Skeletal muscle tissue (tissue), 4 donors: Measurements from ENCODE around the gene OPRD1. TPM values are rescaled to one million over a fixed set of nuclear protein-coding genes. Genes with fewer than 3 reads are reported as not detected.
"Not testable (repeated sequence)": the region's sequence is repeated elsewhere in the genome, so short reads cannot be mapped to it uniquely, and the experiment has no call there.

ENCODE experiments used
- H3K27ac ChIP-seq: one replicate; pipeline ENCODE4 v1.7.0; 2013; ENCODE audit warnings: mild to moderate bottlenecking, low read depth, low read length, inconsistent platforms
- H3K27me3 ChIP-seq, 3 donors: one replicate each; pipeline ENCODE4 v1.7.0; 2013; ENCODE audit warnings: low read length in 3 of 3; ENCODE audit not compliant: control insufficient read depth in 3 of 3, insufficient read depth in 3 of 3
- H3K36me3 ChIP-seq, 3 donors: one replicate each; pipeline ENCODE4 v1.7.0; 2013; ENCODE audit warnings: low read length in 3 of 3; ENCODE audit not compliant: control insufficient read depth in 3 of 3, insufficient read depth in 3 of 3
- H3K4me1 ChIP-seq, 3 donors: one replicate each; pipeline ENCODE4 v1.7.0; 2013; ENCODE audit warnings: low read length in 3 of 3, mild to moderate bottlenecking in 3 of 3; ENCODE audit not compliant: control insufficient read depth in 3 of 3, insufficient read depth in 3 of 3
- H3K4me3 ChIP-seq, 3 donors: one replicate each; pipeline ENCODE4 v1.7.0; 2013; ENCODE audit warnings: low read length in 3 of 3
- H3K9ac ChIP-seq, 3 donors: one replicate each; pipeline ENCODE4 v1.7.0; 2013; ENCODE audit warnings: low read length in 3 of 3, mild to moderate bottlenecking in 3 of 3, moderate library complexity in 2 of 3, low read depth in 1 of 3
- H3K9me3 ChIP-seq, 3 donors: one replicate each; pipeline ENCODE4 v1.7.0; 2013; ENCODE audit warnings: low read length in 3 of 3; ENCODE audit not compliant: control insufficient read depth in 3 of 3
- total RNA-seq: library from RNA; depleted of rRNA; stranded (reverse); fragments of >200 nt; gene quantifications from one replicate; pipeline ENCODE4 v1.2.3, GENCODE V29; 2014
- donor health status: Osteomylitis.

Gene OPRD1
- total RNA-seq, 1 donor from 2014 or later: 0.52 TPM

DNA sequence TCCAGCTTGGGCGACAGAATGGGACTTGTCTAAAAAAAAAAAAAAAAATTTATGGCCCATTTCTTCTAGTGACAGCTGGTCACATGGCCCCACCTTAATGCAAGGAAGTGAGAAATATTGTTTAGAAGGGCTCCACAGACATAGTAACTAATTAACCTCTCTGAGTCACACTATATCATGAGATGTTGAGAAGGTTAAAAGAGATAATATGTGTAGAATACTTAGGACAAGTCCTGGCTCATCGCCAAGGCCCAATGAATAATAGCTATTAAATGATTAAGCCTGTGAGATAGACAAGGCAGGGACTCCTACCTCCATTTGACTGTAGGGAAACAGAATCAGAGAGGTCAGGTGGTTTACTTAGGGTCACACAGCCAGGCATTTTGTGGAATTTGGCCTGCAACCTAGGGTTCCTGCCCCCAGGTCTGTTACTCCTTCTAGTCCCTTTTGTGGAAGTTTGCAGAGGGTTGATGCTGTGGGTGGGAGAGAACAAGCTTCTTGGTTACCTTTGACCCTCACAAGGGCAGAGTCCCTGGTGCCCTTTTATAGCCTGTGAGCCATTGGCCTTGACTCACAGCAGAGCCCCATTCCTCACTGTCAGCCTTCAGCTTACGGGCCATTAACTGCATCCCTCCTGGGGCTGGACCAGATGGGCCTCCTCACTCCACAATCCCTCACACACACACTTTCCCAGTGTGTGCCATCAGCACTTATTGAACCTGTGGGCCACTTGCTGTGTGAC, 48.5 kb downstream of the OPRD1 start:
- no peak overlapping the region for H3K27ac ChIP-seq
- H3K9me3 ChIP-seq: no peaks in the 10 kb centered on the region
- H3K36me3 ChIP-seq: no peaks in the 10 kb centered on the region
- H3K9ac ChIP-seq: no peak overlapping the region
- no peak overlapping the region for H3K4me3 ChIP-seq
- H3K4me1 ChIP-seq: no peaks in the 10 kb centered on the region
- peaks cover 0 to 17% (median 16%) of the 10 kb centered on the region in 3 donors for H3K27me3 ChIP-seq

DNA sequence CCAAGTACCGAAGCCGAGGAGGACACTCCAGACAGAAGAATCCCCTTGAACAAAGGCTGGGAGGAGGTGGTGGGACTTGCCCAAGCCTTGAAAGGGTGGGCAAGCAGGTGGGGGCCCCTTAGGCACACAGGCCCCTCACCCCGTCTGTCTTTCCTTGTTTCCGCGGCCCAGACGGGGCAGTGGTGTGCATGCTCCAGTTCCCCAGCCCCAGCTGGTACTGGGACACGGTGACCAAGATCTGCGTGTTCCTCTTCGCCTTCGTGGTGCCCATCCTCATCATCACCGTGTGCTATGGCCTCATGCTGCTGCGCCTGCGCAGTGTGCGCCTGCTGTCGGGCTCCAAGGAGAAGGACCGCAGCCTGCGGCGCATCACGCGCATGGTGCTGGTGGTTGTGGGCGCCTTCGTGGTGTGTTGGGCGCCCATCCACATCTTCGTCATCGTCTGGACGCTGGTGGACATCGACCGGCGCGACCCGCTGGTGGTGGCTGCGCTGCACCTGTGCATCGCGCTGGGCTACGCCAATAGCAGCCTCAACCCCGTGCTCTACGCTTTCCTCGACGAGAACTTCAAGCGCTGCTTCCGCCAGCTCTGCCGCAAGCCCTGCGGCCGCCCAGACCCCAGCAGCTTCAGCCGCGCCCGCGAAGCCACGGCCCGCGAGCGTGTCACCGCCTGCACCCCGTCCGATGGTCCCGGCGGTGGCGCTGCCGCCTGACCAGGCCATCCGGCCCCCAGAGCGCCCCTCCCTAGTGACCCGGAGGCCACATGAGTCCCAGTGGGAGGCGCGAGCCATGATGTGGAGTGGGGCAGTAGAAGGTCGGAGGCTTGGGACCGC, 50.8 kb downstream of the OPRD1 start:
- Histone ChIP-seq H3K9ac (no peak overlapping the region), H3K9me3 (no peaks in the 10 kb centered on the region), H3K36me3 (no peaks in the 10 kb centered on the region), H3K27ac (no peak overlapping the region), H3K27me3 (peaks cover 2 to 18% (median 16%) of the 10 kb centered on the region in 3 donors), H3K4me1 (no peaks in the 10 kb centered on the region), H3K4me3 (no peak overlapping the region)

DNA sequence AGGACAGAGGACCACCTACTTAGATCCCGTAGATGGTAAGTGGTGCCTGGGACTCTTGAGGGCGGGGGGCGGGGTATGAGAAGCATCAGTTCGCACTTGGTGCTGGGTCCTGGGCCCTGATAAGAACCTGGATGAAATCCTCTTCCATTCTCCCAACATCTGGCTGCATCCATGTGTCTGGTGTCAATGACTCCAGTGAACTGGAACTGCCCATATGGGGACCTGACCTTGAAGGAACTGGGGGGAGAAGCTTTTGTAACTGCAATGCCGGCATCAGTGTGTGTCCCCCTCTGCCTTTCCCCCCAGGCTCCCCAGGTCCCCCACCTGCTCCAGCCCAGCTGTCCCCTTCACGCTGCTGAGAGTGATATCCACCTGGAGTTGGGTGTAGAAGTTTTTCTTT, 52.7 kb downstream of the OPRD1 start:
- no peak overlapping the region for H3K9ac ChIP-seq
- peaks cover 8 to 28% (median 23%) of the 10 kb centered on the region in 3 donors for H3K27me3 ChIP-seq
- H3K27ac ChIP-seq: no peak overlapping the region
- H3K36me3 ChIP-seq: no peaks in the 10 kb centered on the region
- no peaks in the 10 kb centered on the region for H3K9me3 ChIP-seq
- no peaks in the 10 kb centered on the region for H3K4me1 ChIP-seq
- H3K4me3 ChIP-seq: no peak overlapping the region

DNA sequence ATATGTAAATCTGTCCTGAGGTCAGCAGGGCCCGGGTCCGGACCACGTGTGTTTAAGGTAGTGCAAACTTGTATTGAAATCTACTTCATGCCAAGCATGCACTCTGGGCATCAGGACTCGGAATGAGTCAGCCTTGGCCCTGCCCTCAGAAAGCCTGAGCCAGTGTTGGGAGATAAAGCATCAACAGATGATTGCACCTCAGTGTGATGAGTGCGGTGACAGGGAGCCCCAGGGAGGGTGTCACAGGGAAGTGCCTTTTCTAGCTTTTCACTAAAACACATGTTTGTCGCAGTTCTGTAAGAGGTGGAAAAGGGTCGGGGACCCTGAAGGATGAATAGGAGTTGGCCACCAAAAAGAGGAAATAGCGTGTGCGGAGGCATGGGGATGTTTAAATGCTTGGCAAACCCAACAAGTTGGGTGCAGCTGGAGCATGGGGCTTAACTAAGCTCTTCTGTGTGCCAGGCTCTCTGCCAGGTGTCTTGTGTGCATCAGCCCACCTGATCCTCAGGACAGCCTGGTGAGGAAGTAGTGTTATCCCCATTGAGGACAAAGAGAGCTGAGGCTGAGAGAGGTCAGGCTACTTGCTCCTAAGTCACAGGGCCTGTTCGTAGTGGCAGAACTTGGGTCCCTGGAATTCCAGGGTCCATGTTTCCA, 54.2 kb downstream of the OPRD1 start:
- no peaks in the 10 kb centered on the region for H3K9me3 ChIP-seq
- H3K9ac ChIP-seq: no peak overlapping the region
- peaks cover 15 to 36% (median 30%) of the 10 kb centered on the region in 3 donors for H3K27me3 ChIP-seq
- no peaks in the 10 kb centered on the region for H3K36me3 ChIP-seq
- H3K4me1 ChIP-seq: no peaks in the 10 kb centered on the region
- no peak overlapping the region for H3K27ac ChIP-seq
- H3K4me3 ChIP-seq: no peak overlapping the region

DNA sequence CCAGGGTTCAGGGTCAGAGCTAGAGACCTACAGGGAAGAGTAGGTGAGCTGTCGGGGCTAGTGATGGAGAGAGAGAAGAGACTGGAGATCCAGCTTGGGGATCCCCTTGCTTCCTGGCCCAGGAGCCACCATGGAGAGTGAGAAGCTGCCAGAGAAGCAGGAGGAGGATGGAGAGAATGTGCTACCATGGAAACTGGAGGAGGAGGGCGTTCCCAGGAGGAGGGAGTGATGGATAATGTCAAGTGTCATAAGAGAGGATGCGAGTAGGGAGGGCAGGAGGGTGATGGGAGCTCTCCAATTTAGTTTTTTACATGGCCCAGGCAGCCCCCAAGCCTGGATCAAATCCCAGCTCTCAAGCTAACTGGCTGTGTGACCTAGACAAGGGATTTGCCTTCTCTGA, 55.9 kb downstream of the OPRD1 start:
- Histone ChIP-seq H3K9me3 (no peaks in the 10 kb centered on the region), H3K27ac (no peak overlapping the region), H3K36me3 (no peaks in the 10 kb centered on the region), H3K27me3 (peaks cover 15 to 33% (median 27%) of the 10 kb centered on the region in 3 donors), H3K9ac (no peak overlapping the region), H3K4me1 (no peaks in the 10 kb centered on the region), H3K4me3 (no peak overlapping the region)

DNA sequence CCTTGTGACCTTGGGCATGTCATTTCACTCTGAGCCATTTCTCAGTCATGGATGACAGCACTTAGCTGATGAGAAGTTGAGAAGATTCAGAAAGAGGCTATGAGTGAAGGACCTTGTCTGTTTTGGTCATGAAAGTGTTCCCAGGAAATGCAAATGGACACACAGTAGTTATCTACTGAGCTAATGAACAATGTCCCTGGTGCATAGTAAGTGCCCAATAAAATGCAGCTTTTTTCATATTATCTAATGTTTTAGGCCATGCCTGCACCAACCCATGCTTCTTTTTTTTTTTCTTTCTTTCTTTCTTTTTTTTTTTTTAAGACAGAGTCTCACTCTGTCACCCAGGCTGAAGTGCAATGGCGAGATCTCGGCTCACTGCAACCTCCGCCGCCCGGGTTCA, 58.0 kb downstream of the OPRD1 start:
- Histone ChIP-seq H3K27ac (no peak overlapping the region), H3K4me3 (no peak overlapping the region), H3K9me3 (no peaks in the 10 kb centered on the region), H3K27me3 (peaks cover 15 to 33% (median 15%) of the 10 kb centered on the region in 3 donors), H3K36me3 (no peaks in the 10 kb centered on the region), H3K4me1 (no peaks in the 10 kb centered on the region), H3K9ac (no peak overlapping the region)

DNA sequence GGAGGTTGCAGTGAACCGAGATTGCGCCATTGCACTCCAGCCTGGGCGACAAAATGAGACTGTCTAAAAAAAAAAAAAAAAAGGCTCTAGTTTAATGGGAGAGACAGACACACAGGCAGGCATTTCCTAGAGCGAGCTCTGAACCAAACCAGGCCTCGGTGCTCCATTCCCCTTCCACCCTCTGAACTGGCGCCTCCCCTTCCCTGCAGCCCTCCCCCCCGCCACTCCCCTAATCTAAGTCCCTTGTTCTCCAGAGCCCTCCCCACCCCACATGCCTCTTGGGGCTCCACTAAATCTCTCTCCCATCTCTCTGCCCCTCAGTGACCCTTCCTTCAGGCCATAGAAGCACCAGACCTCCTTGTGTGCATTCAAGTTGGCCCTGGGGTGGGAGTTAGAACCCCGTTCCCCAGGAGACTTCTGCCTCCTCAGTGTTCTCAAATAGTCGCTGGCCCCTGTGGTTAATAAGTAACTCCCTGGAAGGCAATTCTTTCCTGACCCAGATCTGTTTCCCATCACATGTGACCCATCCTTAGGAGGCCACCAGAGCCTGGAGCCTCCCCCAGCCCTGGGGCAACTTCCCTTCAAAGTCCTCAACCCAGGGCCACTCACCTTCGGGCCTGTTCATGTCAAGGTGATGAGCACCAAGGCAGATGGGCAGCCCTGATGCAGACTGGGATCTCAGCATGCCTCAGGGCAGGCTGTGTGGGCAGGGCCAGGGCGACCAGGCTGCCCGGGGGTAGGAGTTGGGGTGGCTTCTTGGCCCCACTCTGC, 59.8 kb downstream of the OPRD1 start:
- no peak overlapping the region for H3K4me3 ChIP-seq
- no peaks in the 10 kb centered on the region for H3K36me3 ChIP-seq
- H3K27ac ChIP-seq: no peak overlapping the region
- no peak overlapping the region for H3K9ac ChIP-seq
- H3K4me1 ChIP-seq: no peaks in the 10 kb centered on the region
- no peaks in the 10 kb centered on the region for H3K9me3 ChIP-seq
- H3K27me3 ChIP-seq: peaks cover 13 to 21% (median 14%) of the 10 kb centered on the region in 3 donors

DNA sequence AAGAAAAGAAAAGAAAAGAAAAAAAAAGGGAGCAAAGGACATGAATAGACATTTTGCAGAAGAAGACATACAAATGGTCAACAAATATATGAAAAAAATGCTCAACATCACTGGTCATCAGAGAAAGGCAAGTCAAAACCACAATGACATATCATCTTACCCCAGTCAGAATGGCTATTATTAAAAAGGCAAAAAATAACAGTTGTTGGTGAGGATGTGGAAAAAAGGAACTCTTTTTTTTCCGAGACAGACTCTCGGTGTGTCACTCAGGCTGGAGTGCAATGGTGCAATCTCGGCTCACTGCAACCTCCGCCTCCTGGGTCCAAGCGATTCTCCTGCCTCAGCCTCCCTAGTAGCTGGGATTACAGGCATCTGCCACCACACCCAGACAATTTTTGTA, 63.2 kb downstream of the OPRD1 start:
- not testable (repeated sequence) for H3K9me3 ChIP-seq, H3K27ac ChIP-seq, H3K4me1 ChIP-seq, H3K36me3 ChIP-seq, H3K9ac ChIP-seq, H3K27me3 ChIP-seq, H3K4me3 ChIP-seq

DNA sequence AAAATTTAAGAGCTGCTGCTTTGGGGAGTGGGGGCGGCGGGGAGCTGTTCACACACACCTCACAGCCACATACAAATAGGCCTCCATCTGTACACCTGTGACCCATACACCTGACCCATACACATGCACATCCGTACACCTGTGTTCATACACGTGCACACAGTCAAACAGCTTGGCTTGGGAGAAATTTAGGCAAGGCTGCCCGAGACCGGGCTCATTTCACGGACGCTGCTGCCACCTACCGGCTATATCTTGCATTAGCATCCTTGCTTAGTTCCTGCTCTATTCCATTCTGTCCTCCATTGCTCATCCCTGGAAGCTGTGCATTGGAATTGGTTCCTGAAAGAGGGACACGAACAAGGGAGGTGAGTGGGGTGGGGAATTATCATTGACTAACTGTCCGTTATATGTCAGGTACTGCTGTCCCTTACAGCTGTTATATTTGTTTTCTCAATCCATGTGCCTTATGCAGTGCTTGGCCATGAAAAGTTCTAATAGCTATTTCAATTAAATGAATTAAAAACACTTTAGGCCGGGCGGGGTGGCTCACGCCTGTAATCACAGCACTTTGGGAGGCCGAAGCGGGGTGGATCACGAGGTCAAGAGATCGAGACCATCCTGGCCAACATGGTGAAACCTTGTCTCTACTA, 65.3 kb downstream of the OPRD1 start:
- Histone ChIP-seq H3K9me3 (no peaks in the 10 kb centered on the region), H3K36me3 (no peaks in the 10 kb centered on the region), H3K9ac (no peak overlapping the region), H3K4me1 (peaks cover 0 to 6% (median 1%) of the 10 kb centered on the region in 3 donors), H3K4me3 (no peak overlapping the region), H3K27me3 (no peaks in the 10 kb centered on the region), H3K27ac (no peak overlapping the region)
